GM23338 (cell line): ENCODE results near the gene PLEKHA7. TPM values are rescaled to one million over a fixed set of nuclear protein-coding genes. Genes with fewer than 3 reads are reported as not detected.

ENCODE experiments used
- ATAC-seq: fragments of 200-7000 bp; cut with Tn5 transposase; 3 replicates; pipeline ENCODE4 v1.9.1; 2020
- DNase-seq: peaks from one replicate; pipeline ENCODE4 v3.0.0-alpha.2; 2015; ENCODE audit warnings: low spot score
- H2AFZ ChIP-seq: fragments of 200-600 bp; sonication (generic); 2 replicates; pipeline ENCODE4 v1.8.0; 2016; ENCODE audit warnings: antibody characterized with exemption, mild to moderate bottlenecking, moderate library complexity
- H3F3A ChIP-seq: fragments of 200-600 bp; sonication (generic); replicated peaks from 2 replicates; pipeline ENCODE4 v1.8.0; 2017; ENCODE audit warnings: antibody characterized with exemption, mixed run types, low read depth
- H3K27ac ChIP-seq: fragments of 200-600 bp; sonication (generic); 2 replicates; pipeline ENCODE4 v1.6.1; 2016; ENCODE audit warnings: low read depth
- H3K27me3 ChIP-seq: fragments of 200-600 bp; sonication (generic); 2 replicates; pipeline ENCODE4 v1.8.0; 2016; ENCODE audit warnings: mild to moderate bottlenecking, mixed run types, moderate library complexity; ENCODE audit not compliant: insufficient read depth
- H3K36me3 ChIP-seq: fragments of 200-600 bp; sonication (generic); 2 replicates; pipeline ENCODE4 v1.8.0; 2016; ENCODE audit warnings: mild to moderate bottlenecking; ENCODE audit not compliant: insufficient read depth
- H3K4me1 ChIP-seq: fragments of 200-600 bp; sonication (generic); 2 replicates; pipeline ENCODE4 v1.8.0; 2016; ENCODE audit warnings: mild to moderate bottlenecking, moderate library complexity; ENCODE audit not compliant: insufficient read depth
- H3K4me2 ChIP-seq: fragments of 200-600 bp; sonication (generic); 2 replicates; pipeline ENCODE4 v1.7.1; 2017; ENCODE audit warnings: mixed run types
- H3K4me3 ChIP-seq: fragments of 200-600 bp; sonication (generic); 2 replicates; pipeline ENCODE4 v1.6.1; 2016; ENCODE audit warnings: mixed run types
- H3K79me2 ChIP-seq: fragments of 200-600 bp; sonication (generic); replicated peaks from 2 replicates; pipeline ENCODE4 v1.8.0; 2017; ENCODE audit warnings: mild to moderate bottlenecking; ENCODE audit not compliant: insufficient read depth
- H3K9me2 ChIP-seq: fragments of 200-600 bp; sonication (generic); 2 replicates; pipeline ENCODE4 v1.8.0; 2017; ENCODE audit not compliant: insufficient read depth
- H4K20me1 ChIP-seq: fragments of 200-600 bp; sonication (generic); replicated peaks from 2 replicates; pipeline ENCODE4 v1.8.0; 2017; ENCODE audit warnings: mild to moderate bottlenecking; ENCODE audit not compliant: insufficient read depth
- H3K27ac Mint-ChIP-seq: 2 replicates; pipeline ENCODE4 v1.8.0; 2020; ENCODE audit warnings: inconsistent platforms, mild to moderate bottlenecking, moderate library complexity, mixed read lengths
- H3K27me3 Mint-ChIP-seq: 3 replicates; pipeline ENCODE4 v1.8.0; 2022; ENCODE audit warnings: low read depth, mild to moderate bottlenecking, moderate library complexity, mixed read lengths, inconsistent platforms; ENCODE audit not compliant: insufficient read depth, poor library complexity
- H3K36me3 Mint-ChIP-seq: 3 replicates; pipeline ENCODE4 v1.8.0; 2021; ENCODE audit warnings: low read depth, mild to moderate bottlenecking, inconsistent platforms, moderate library complexity, mixed read lengths
- H3K4me1 Mint-ChIP-seq: 3 replicates; pipeline ENCODE4 v1.8.0; 2020; ENCODE audit warnings: mild to moderate bottlenecking, inconsistent platforms, mixed read lengths
- H3K4me3 Mint-ChIP-seq: 3 replicates; pipeline ENCODE4 v1.8.0; 2021; ENCODE audit warnings: moderate library complexity, mild to moderate bottlenecking, inconsistent platforms, mixed read lengths
- H3K9me3 Mint-ChIP-seq: 3 replicates; pipeline ENCODE4 v1.8.0; 2020; ENCODE audit warnings: moderate library complexity, mild to moderate bottlenecking, inconsistent platforms, mixed read lengths
- CREB1 ChIP-seq: fragments of 250-450 bp; sonication (Bioruptor Pico); IDR thresholded peaks from 2 replicates; pipeline ENCODE4 v1.5.0; 2020; ENCODE audit warnings: low read depth, mild to moderate bottlenecking, moderate library complexity
- ETS1 ChIP-seq: IDR thresholded peaks from 2 replicates; pipeline ENCODE4 v1.6.1; 2016; ENCODE audit warnings: antibody characterized with exemption
- EZH2 ChIP-seq: fragments of 200-600 bp; sonication (generic); IDR thresholded peaks from one replicate; pipeline ENCODE4 v1.8.0; 2017; ENCODE audit warnings: antibody characterized with exemption, mild to moderate bottlenecking, low read depth; ENCODE audit not compliant: unreplicated experiment
- EZH2phosphoT487 ChIP-seq: fragments of 200-600 bp; sonication (generic); IDR thresholded peaks from one replicate; pipeline ENCODE4 v1.8.1; 2018; ENCODE audit warnings: antibody characterized with exemption; ENCODE audit not compliant: unreplicated experiment
- JUNB ChIP-seq: IDR thresholded peaks from one replicate; pipeline ENCODE4 v1.6.1; 2016; ENCODE audit warnings: antibody characterized with exemption; ENCODE audit not compliant: unreplicated experiment
- NANOG ChIP-seq: IDR thresholded peaks from 2 replicates; pipeline ENCODE4 v1.6.1; 2016; ENCODE audit warnings: antibody characterized with exemption, borderline replicate concordance
- POLR2AphosphoS5 ChIP-seq: IDR thresholded peaks from 2 replicates; pipeline ENCODE4 v1.6.1; 2016; ENCODE audit warnings: antibody characterized with exemption, low read depth
- STAT1 ChIP-seq: IDR thresholded peaks from one replicate; pipeline ENCODE4 v1.6.1; 2016; ENCODE audit warnings: antibody characterized with exemption; ENCODE audit not compliant: unreplicated experiment
- ZNF114 ChIP-seq: fragments of 250-450 bp; sonication (Bioruptor Pico); IDR thresholded peaks from 2 replicates; pipeline ENCODE4 v1.5.0; 2020; ENCODE audit warnings: mild to moderate bottlenecking, moderate library complexity
- ZNF331 ChIP-seq: fragments of 250-450 bp; sonication (Bioruptor Pico); IDR thresholded peaks from 2 replicates; pipeline ENCODE4 v1.5.0; 2020; ENCODE audit warnings: low read depth, mild to moderate bottlenecking, moderate library complexity
- polyA plus RNA-seq: library from polyadenylated mRNA; unstranded; fragments of >200 nt; fragmentation: Nextera tagmentation; extraction: Ambion mirVana; gene quantifications from 2 replicates; pipeline ENCODE4 v1.2.1, GENCODE V29; 2016
- total RNA-seq: library from RNA; depleted of rRNA; stranded (reverse); fragments of >200 nt; shearing (Covaris generic); gene quantifications from 2 replicates; pipeline ENCODE4 v1.2.3, GENCODE V29; 2014
- TF ChIP-seq, protein P1 (sequence below): IDR thresholded peaks from one replicate; pipeline ENCODE4 v1.6.1; 2018; ENCODE audit warnings: antibody characterized with exemption; ENCODE audit not compliant: unreplicated experiment

PLEKHA7 gene
- total and polyA plus RNA-seq, 2 experiments from 2014 or later = 9.7 to 15.8 TPM

DNA sequence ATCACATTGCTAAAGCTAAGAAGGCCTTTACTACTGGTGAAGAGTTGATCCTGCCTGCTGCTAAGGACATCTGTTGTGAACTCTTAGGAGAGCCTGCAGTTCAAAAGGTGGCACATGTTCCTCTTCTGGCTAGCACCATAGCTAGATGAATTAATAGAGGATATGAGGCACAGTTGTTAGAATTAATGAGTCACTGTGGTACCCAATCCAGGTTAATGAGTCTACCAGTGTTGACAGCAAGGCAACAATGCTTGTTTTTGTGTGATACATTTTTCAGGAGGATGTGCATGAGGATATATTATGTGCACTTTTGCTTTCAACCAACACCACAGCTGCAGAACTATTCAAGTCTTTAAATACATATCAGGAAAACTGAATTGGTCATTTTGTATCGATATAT lies 263.8 kb downstream of the PLEKHA7 start:
- no peak overlapping the region for H3K4me2 ChIP-seq
- peaks cover 33% of the 10 kb centered on the region for H4K20me1 ChIP-seq
- Mint-ChIP-seq H3K27ac (no peak overlapping the region), H3K4me3 (no peak overlapping the region), H3K4me1 (peaks cover 4% of the 10 kb centered on the region; the same call in 2 of the 3 replicates), H3K9me3 (no peaks in the 10 kb centered on the region), H3K27me3 (no peaks in the 10 kb centered on the region), H3K36me3 (peaks cover 93% of the 10 kb centered on the region)
- H3K36me3 ChIP-seq = peaks cover 89% of the 10 kb centered on the region
- no peaks in the 10 kb centered on the region for H3F3A ChIP-seq
- H3K27ac ChIP-seq = no peak overlapping the region
- ATAC-seq (no peak), DNase-seq (no peak)
- H3K79me2 ChIP-seq = peaks cover 35% of the 10 kb centered on the region
- no peak for TF ChIP-seq JUNB
- TF ChIP-seq STAT1 = no peak
- TF ChIP-seq CREB1 (CRISPR knock-in tag) = no peak
- no peak for TF ChIP-seq ZNF331 (CRISPR knock-in tag)
- no peak for TF ChIP-seq POLR2AphosphoS5
- TF ChIP-seq, protein P1, sequence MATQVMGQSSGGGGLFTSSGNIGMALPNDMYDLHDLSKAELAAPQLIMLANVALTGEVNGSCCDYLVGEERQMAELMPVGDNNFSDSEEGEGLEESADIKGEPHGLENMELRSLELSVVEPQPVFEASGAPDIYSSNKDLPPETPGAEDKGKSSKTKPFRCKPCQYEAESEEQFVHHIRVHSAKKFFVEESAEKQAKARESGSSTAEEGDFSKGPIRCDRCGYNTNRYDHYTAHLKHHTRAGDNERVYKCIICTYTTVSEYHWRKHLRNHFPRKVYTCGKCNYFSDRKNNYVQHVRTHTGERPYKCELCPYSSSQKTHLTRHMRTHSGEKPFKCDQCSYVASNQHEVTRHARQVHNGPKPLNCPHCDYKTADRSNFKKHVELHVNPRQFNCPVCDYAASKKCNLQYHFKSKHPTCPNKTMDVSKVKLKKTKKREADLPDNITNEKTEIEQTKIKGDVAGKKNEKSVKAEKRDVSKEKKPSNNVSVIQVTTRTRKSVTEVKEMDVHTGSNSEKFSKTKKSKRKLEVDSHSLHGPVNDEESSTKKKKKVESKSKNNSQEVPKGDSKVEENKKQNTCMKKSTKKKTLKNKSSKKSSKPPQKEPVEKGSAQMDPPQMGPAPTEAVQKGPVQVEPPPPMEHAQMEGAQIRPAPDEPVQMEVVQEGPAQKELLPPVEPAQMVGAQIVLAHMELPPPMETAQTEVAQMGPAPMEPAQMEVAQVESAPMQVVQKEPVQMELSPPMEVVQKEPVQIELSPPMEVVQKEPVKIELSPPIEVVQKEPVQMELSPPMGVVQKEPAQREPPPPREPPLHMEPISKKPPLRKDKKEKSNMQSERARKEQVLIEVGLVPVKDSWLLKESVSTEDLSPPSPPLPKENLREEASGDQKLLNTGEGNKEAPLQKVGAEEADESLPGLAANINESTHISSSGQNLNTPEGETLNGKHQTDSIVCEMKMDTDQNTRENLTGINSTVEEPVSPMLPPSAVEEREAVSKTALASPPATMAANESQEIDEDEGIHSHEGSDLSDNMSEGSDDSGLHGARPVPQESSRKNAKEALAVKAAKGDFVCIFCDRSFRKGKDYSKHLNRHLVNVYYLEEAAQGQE = no peak
- no peak overlapping the region for H2AFZ ChIP-seq
- no peaks in the 10 kb centered on the region for H3K4me1 ChIP-seq
- H3K4me3 ChIP-seq = no peak overlapping the region
- no peaks in the 10 kb centered on the region for H3K9me2 ChIP-seq
- no peaks in the 10 kb centered on the region for H3K27me3 ChIP-seq

- peaks cover 95% of the 10 kb centered on the region for H3K36me3 Mint-ChIP-seq
- no peak overlapping the region for H3K4me3 Mint-ChIP-seq
- DNase-seq = no peak
- H3K27me3 Mint-ChIP-seq = no peaks in the 10 kb centered on the region
- Histone ChIP-seq H3K27me3 (no peaks in the 10 kb centered on the region), H4K20me1 (peaks cover 40% of the 10 kb centered on the region), H3K79me2 (peaks cover 42% of the 10 kb centered on the region), H3K4me3 (no peak overlapping the region), H2AFZ (no peak overlapping the region), H3F3A (no peaks in the 10 kb centered on the region), H3K4me1 (peaks cover 5% of the 10 kb centered on the region; the same call in 1 of the 2 replicates), H3K9me2 (no peaks in the 10 kb centered on the region), H3K4me2 (no peak overlapping the region), H3K27ac (no peak overlapping the region), H3K36me3 (peaks cover 91% of the 10 kb centered on the region)
- peaks cover 11% of the 10 kb centered on the region; the same call in 2 of the 3 replicates for H3K4me1 Mint-ChIP-seq
- no peak for ATAC-seq
- no peak overlapping the region for H3K27ac Mint-ChIP-seq
- no peaks in the 10 kb centered on the region for H3K9me3 Mint-ChIP-seq
- TF ChIP-seq, protein P1 = no peak
- TF ChIP-seq ETS1 = no peak
- TF ChIP-seq EZH2 = no peak
- TF ChIP-seq NANOG = no peak
- TF ChIP-seq EZH2phosphoT487 = no peak
- no peak for TF ChIP-seq POLR2AphosphoS5
- TF ChIP-seq ZNF114 (CRISPR knock-in tag) = no peak
- TF ChIP-seq ZNF331 (CRISPR knock-in tag) = no peak
- no peak for TF ChIP-seq CREB1 (CRISPR knock-in tag)
- no peak for TF ChIP-seq JUNB
- no peak for TF ChIP-seq STAT1
Measured at GRCh38 chr11:16749666-16750065, 264.5 kb downstream of the PLEKHA7 start.
